ENCODE measurements around the gene ZNF326. TPM values are rescaled to one million over a fixed set of nuclear protein-coding genes. Genes with fewer than 3 reads are reported as not detected.

The ZNF326 gene
- total RNA-seq, 4 donors from 2014 or later, result 19.9 to 32.8 (median 24.0) TPM

GRCh38 chr1:90000934-90001676 is 6.2 kb downstream of the ZNF326 start:
- TF ChIP-seq CTCF (IDR thresholded peaks at IDR 0.05; ENCODE audit: low read depth), result no peak

GRCh38 chr1:90007979-90008404 is 13.1 kb downstream of the ZNF326 start:
- no peak for TF ChIP-seq CTCF (IDR thresholded peaks at IDR 0.05; ENCODE audit: low read depth)

- no peak for TF ChIP-seq CTCF (IDR thresholded peaks at IDR 0.05; ENCODE audit: low read depth)
These were observed 17.4 kb downstream of the ZNF326 start for GRCh38 chr1:90012300-90012699.

GRCh38 chr1:90023691-90024090 is 28.8 kb downstream of the ZNF326 start:
- TF ChIP-seq CTCF (IDR thresholded peaks at IDR 0.05; ENCODE audit: low read depth), result no peak

GRCh38 chr1:90027281-90027680 is 32.4 kb downstream of the ZNF326 start:
- no peak for TF ChIP-seq CTCF (IDR thresholded peaks at IDR 0.05; ENCODE audit: low read depth)

- no peak for TF ChIP-seq CTCF (IDR thresholded peaks at IDR 0.05; ENCODE audit: low read depth)
These were observed 44.7 kb downstream of the ZNF326 start for GRCh38 chr1:90039652-90040051.

GRCh38 chr1:90043586-90043985 is 48.7 kb downstream of the ZNF326 start:
- no peak for TF ChIP-seq CTCF (IDR thresholded peaks at IDR 0.05; ENCODE audit: low read depth)
